GM06990 (cell line): ENCODE measurements around the gene TMEM89.

Experiments
- DNase-seq: peaks from one replicate; pipeline ENCODE4 v3.0.0-alpha.2; 2011; ENCODE audit not compliant: insufficient read length; ENCODE audit errors: extremely low read depth
- H3K27me3 ChIP-seq: replicated peaks from 2 replicates; pipeline ENCODE4 v1.6.0; 2011; ENCODE audit warnings: low read length; ENCODE audit not compliant: control insufficient read depth, insufficient read depth
- H3K36me3 ChIP-seq: 2 replicates; pipeline ENCODE4 v1.5.1; 2011; ENCODE audit warnings: low read length; ENCODE audit not compliant: control insufficient read depth, insufficient read depth
- H3K4me3 ChIP-seq: replicated peaks from 2 replicates; pipeline ENCODE4 v1.5.1; 2011; ENCODE audit warnings: low read depth, mild to moderate bottlenecking, control low read depth, low read length
- CTCF ChIP-seq: IDR thresholded peaks from 2 replicates; pipeline ENCODE4 v1.5.1; 2011; ENCODE audit warnings: low read length, control low read depth, mild to moderate bottlenecking, inconsistent platforms; ENCODE audit not compliant: insufficient read depth, poor library complexity, severe bottlenecking

Gene TMEM89

GRCh38 chr3:48619541-48620524 lies 1.7 kb downstream of the TMEM89 start:
- no peak overlapping the region for H3K4me3 ChIP-seq
- TF ChIP-seq CTCF = no peak
- DNase-seq = no peak
- H3K27me3 ChIP-seq = no peaks in the 10 kb centered on the region
- H3K36me3 ChIP-seq = no peaks in the 10 kb centered on the region

GRCh38 chr3:48617559-48617958 lies 4.0 kb downstream of the TMEM89 start:
- TF ChIP-seq CTCF = no peak
- no peak for DNase-seq
- Histone ChIP-seq H3K4me3 (no peak overlapping the region), H3K36me3 (no peaks in the 10 kb centered on the region), H3K27me3 (no peaks in the 10 kb centered on the region)

DNA sequence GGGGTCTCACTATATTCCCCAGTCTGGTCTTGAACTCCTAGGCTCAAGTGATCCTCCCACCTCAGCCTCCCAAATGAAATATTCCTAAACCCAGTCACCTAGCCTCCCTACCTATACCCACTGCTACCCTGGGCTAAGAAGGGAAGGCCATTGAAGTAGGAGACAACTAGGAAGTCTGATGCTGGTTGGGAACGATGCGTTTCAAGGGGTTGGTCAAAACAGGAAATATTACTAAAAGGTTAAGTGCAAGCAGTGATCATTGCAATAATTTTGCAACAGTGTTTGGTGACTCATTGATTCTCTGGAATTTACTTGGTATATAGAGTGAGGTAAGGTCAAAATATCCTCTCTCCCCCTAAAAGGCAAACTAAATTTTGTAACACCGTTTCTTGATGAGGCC lies 7.5 kb downstream of the TMEM89 start:
- Histone ChIP-seq H3K27me3 (no peaks in the 10 kb centered on the region), H3K4me3 (no peak overlapping the region), H3K36me3 (no peaks in the 10 kb centered on the region)
- DNase-seq = no peak
- TF ChIP-seq CTCF = no peak

GRCh38 chr3:48612309-48612708 lies 9.3 kb downstream of the TMEM89 start:
- H3K36me3 ChIP-seq = no peaks in the 10 kb centered on the region; the same call in 1 of the 2 replicates
- H3K4me3 ChIP-seq = no peak overlapping the region
- DNase-seq = no peak

GRCh38 chr3:48609088-48610005 lies 12.2 kb downstream of the TMEM89 start, which contains the start of gene UQCRC1:
TSS of gene UQCRC1 (minus strand) at chr3:48609646. CDS start at chr3:48609620, 26 bp downstream.
- DNase-seq = peak; percentile 97
- peak; percentile 70 for TF ChIP-seq CTCF
- H3K27me3 ChIP-seq = no peaks in the 10 kb centered on the region
- peaks cover 15% of the 10 kb centered on the region for H3K36me3 ChIP-seq
- H3K4me3 ChIP-seq = peak within 1 kb of the TSS; percentile 83

More at GRCh38 chr3:48612309-48612708, 9.3 kb downstream of the TMEM89 start:
- TF ChIP-seq CTCF = no peak
- no peaks in the 10 kb centered on the region for H3K27me3 ChIP-seq
